OCI-LY7 (cell line): Measurements from ENCODE around the gene SEMA5A. TPM values are rescaled to one million over a fixed set of nuclear protein-coding genes. Genes with fewer than 3 reads are reported as not detected.

Source experiments
- BruUV-seq: library from RNA; stranded (reverse); fragments of 400-500 nt; replicated peaks from 2 replicates; lab custom pipeline; 2021; lab: Mats Ljungman, UMichigan
- CTCF ChIA-PET: fragments of 300-600 bp; sonication (Branson Sonifier 250); formaldehyde crosslinking; loops from one replicate; lab custom pipeline; 2022; ENCODE audit warnings: antibody characterized with exemption; ENCODE audit not compliant: unreplicated experiment; lab: Charles Lee
- POLR2A ChIA-PET: fragments of 300-600 bp; sonication (Branson Sonifier 250); formaldehyde crosslinking; loops from one replicate; lab custom pipeline; 2022; ENCODE audit warnings: antibody characterized with exemption; lab: Charles Lee
- DNase-seq: peaks from one replicate; pipeline ENCODE4 v3.0.0-alpha.2; 2015; ENCODE audit warnings: low spot score
- H2AFZ ChIP-seq: fragments of 200-600 bp; sonication (generic), shearing (Covaris generic); 2 replicates; pipeline ENCODE4 v1.6.1; 2014; ENCODE audit warnings: mild to moderate bottlenecking, antibody characterized with exemption, low read length, moderate library complexity
- H3K27ac ChIP-seq: fragments of 200-600 bp; sonication (generic); 2 replicates; pipeline ENCODE4 v1.5.1; 2014; ENCODE audit warnings: mixed run types, low read depth, mild to moderate bottlenecking, moderate library complexity, low read length, inconsistent platforms; ENCODE audit not compliant: poor library complexity, severe bottlenecking
- H3K36me3 ChIP-seq: fragments of 200-600 bp; sonication (generic); 2 replicates; pipeline ENCODE4 v1.6.1; 2014; ENCODE audit warnings: mild to moderate bottlenecking, antibody characterized with exemption, low read length, moderate library complexity, mixed read lengths; ENCODE audit not compliant: insufficient read depth
- H3K4me1 ChIP-seq: fragments of 200-600 bp; sonication (generic); 2 replicates; pipeline ENCODE4 v1.5.1; 2014; ENCODE audit warnings: mild to moderate bottlenecking, low read length; ENCODE audit not compliant: insufficient read depth, poor library complexity, severe bottlenecking
- H3K4me2 ChIP-seq: fragments of 200-600 bp; sonication (generic); 2 replicates; pipeline ENCODE4 v1.6.1; 2014; ENCODE audit warnings: mild to moderate bottlenecking, low read length
- H3K4me3 ChIP-seq: fragments of 200-600 bp; sonication (generic); 2 replicates; pipeline ENCODE4 v1.5.1; 2014; ENCODE audit warnings: mild to moderate bottlenecking, low read depth, low read length; ENCODE audit not compliant: poor library complexity, severe bottlenecking
- H3K79me2 ChIP-seq: fragments of 200-600 bp; sonication (generic); 2 replicates; pipeline ENCODE4 v1.6.1; 2016; ENCODE audit warnings: low read depth, mild to moderate bottlenecking, low read length, moderate library complexity, mixed read lengths; ENCODE audit not compliant: insufficient read depth
- H3K9me2 ChIP-seq: fragments of 200-600 bp; sonication (generic); 2 replicates; pipeline ENCODE4 v1.6.1; 2016; ENCODE audit warnings: mild to moderate bottlenecking, low read length, mixed read lengths; ENCODE audit not compliant: insufficient read depth
- H3K9me3 ChIP-seq: fragments of 200-600 bp; sonication (generic); 2 replicates; pipeline ENCODE4 v1.6.1; 2014; ENCODE audit warnings: mild to moderate bottlenecking, mixed run types, low read length, mixed read lengths
- H4K20me1 ChIP-seq: fragments of 200-600 bp; sonication (generic); 2 replicates; pipeline ENCODE4 v1.6.1; 2014; ENCODE audit warnings: mild to moderate bottlenecking, antibody characterized with exemption, low read length, moderate library complexity, mixed read lengths; ENCODE audit not compliant: insufficient read depth
- EZH2phosphoT487 ChIP-seq: fragments of 200-600 bp; sonication (generic); IDR thresholded peaks from 2 replicates; pipeline ENCODE4 v1.6.1; 2018; ENCODE audit warnings: low read depth, borderline replicate concordance, mild to moderate bottlenecking, mixed run types, antibody characterized with exemption, low read length, moderate library complexity, mixed read lengths
- intact Hi-C: fragments of 100-400 bp; cut with micrococcal nuclease; formaldehyde crosslinking; loops from one replicate; pipeline ENCODE4 v1.10.0; 2022; ENCODE audit not compliant: unreplicated experiment
- total RNA-seq, 2 experiments: library from RNA; depleted of rRNA in 1 of 2; stranded (reverse); fragments of >200 nt in 1 of 2; shearing (Covaris generic) in 1 of 2; gene quantifications; 2 replicates each; pipeline ENCODE4 v1.2.3, GENCODE V29; 2014 to 2022
- TF ChIP-seq, protein P1 (sequence below): fragments of 200-600 bp; sonication (generic); conservative IDR thresholded peaks from 2 replicates; pipeline ENCODE4 v1.5.1; 2014; ENCODE audit warnings: mild to moderate bottlenecking, antibody characterized with exemption, low read length, moderate library complexity, mixed read lengths

Gene SEMA5A
- total RNA-seq, 2 experiments from 2014 or later = not detected

- intact Hi-C loops = no loop called here
- Histone ChIP-seq H4K20me1 (no peaks in the 10 kb centered on the region), H3K9me2 (no peaks in the 10 kb centered on the region), H3K79me2 (no peaks in the 10 kb centered on the region), H3K4me3 (no peak overlapping the region), H3K9me3 (no peaks in the 10 kb centered on the region), H3K36me3 (no peaks in the 10 kb centered on the region), H3K27ac (no peak overlapping the region), H2AFZ (no peak overlapping the region), H3K4me1 (no peaks in the 10 kb centered on the region), H3K4me2 (no peak overlapping the region)
- ChIA-PET POLR2A (no interaction called here), CTCF (no interaction called here)
- no TSS peak for BruUV-seq
- DNase-seq = no peak
- no peak for TF ChIP-seq EZH2phosphoT487
- TF ChIP-seq, protein P1, sequence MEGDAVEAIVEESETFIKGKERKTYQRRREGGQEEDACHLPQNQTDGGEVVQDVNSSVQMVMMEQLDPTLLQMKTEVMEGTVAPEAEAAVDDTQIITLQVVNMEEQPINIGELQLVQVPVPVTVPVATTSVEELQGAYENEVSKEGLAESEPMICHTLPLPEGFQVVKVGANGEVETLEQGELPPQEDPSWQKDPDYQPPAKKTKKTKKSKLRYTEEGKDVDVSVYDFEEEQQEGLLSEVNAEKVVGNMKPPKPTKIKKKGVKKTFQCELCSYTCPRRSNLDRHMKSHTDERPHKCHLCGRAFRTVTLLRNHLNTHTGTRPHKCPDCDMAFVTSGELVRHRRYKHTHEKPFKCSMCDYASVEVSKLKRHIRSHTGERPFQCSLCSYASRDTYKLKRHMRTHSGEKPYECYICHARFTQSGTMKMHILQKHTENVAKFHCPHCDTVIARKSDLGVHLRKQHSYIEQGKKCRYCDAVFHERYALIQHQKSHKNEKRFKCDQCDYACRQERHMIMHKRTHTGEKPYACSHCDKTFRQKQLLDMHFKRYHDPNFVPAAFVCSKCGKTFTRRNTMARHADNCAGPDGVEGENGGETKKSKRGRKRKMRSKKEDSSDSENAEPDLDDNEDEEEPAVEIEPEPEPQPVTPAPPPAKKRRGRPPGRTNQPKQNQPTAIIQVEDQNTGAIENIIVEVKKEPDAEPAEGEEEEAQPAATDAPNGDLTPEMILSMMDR = no peak
Measured at GRCh38 chr5:9562141-9562540, 16.3 kb upstream of the SEMA5A start.

DNA sequence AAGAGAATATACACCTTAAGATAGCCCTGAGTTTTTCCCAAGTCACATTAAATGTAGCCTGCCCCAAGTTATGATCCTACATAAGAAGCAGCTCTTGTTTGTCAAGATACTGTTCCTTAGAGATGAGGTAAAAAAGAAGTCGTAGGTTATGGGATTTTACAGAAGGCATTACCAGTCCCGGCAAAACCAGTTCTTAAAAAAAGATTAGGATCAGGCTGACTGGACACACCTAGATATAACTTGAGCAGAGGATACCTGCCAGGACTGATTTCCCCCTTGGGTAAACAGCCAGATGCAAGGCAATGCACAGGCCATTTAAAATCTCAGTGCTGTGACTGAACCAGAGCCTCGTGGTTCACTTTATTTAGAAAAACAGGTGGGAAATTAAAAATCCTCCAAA, 14.1 kb upstream of the SEMA5A start:
- no peak overlapping the region for H3K27ac ChIP-seq
- H2AFZ ChIP-seq = no peak overlapping the region
- BruUV-seq = no TSS peak
- no peaks in the 10 kb centered on the region for H3K9me3 ChIP-seq
- TF ChIP-seq, protein P1 = no peak
- TF ChIP-seq EZH2phosphoT487 = no peak
- no peaks in the 10 kb centered on the region for H3K79me2 ChIP-seq
- DNase-seq = no peak
- no peak overlapping the region for H3K4me2 ChIP-seq
- H4K20me1 ChIP-seq = no peaks in the 10 kb centered on the region
- ChIA-PET CTCF (no interaction called here), POLR2A (no interaction called here)
- H3K4me1 ChIP-seq = no peaks in the 10 kb centered on the region
- no peak overlapping the region for H3K4me3 ChIP-seq
- no peaks in the 10 kb centered on the region for H3K36me3 ChIP-seq
- intact Hi-C loops = no loop called here
- H3K9me2 ChIP-seq = no peaks in the 10 kb centered on the region

DNA sequence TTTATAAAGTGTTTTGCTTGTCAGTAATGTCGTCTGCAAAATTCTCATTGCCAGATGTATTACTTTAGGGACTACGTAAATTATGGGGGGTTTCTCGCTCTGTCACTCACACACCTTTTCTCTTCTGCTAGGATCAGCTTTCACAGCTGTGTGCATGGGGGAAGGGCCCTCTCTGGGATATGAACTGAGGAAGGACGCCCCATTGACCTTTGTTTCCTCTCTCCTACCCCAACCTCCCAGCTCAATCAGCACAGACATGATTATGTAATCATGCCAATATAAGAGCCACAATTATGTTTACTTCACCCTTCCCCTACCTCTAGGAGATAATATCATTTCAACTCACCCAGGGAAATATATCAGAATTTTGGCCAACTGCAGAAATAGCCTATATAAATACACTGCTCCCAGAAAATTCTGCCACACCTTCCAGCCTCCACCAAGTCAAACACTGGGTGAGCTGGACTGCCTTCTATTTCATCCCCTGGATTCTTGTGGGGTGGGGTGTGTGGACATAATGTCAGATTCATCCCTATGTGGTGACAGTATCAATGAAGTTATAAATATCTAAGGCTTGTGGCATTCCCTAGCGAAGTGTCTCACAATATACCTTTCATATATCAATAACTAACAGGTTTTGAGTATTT, 12.6 kb upstream of the SEMA5A start:
- Histone ChIP-seq H3K4me1 (no peaks in the 10 kb centered on the region), H3K27ac (no peak overlapping the region), H3K9me3 (no peaks in the 10 kb centered on the region), H3K36me3 (no peaks in the 10 kb centered on the region), H2AFZ (no peak overlapping the region), H3K4me2 (no peak overlapping the region), H3K79me2 (no peaks in the 10 kb centered on the region), H4K20me1 (no peaks in the 10 kb centered on the region), H3K4me3 (no peak overlapping the region), H3K9me2 (no peaks in the 10 kb centered on the region)
- CTCF ChIA-PET = no interaction called here
- intact Hi-C loops = no loop called here
- DNase-seq = no peak
- TF ChIP-seq, protein P1 = no peak
- no peak for TF ChIP-seq EZH2phosphoT487
- POLR2A ChIA-PET = no interaction called here
- no TSS peak for BruUV-seq
